SK-N-SH (cell line): ENCODE results near the gene NAA20.

Experiments used
- CTCF ChIP-seq: fragments of 200-600 bp; sonication (generic); IDR thresholded peaks from 2 replicates; pipeline ENCODE4 v1.6.1; 2017; ENCODE audit warnings: antibody characterized with exemption, mild to moderate bottlenecking, moderate library complexity
- FOSL2 ChIP-seq: IDR thresholded peaks from 2 replicates; pipeline ENCODE4 v1.4.0; 2012; ENCODE audit warnings: low read depth, mild to moderate bottlenecking, moderate library complexity, borderline replicate concordance
- FOXM1 ChIP-seq: IDR thresholded peaks from 2 replicates; pipeline ENCODE4 v1.4.0; 2012; ENCODE audit warnings: low read depth, mild to moderate bottlenecking
- GABPA ChIP-seq: IDR thresholded peaks from 2 replicates; pipeline ENCODE4 v1.4.0; 2012; ENCODE audit warnings: low read depth, mild to moderate bottlenecking
- RCOR1 ChIP-seq: fragments of 150-350 bp; IDR thresholded peaks from 2 replicates; pipeline ENCODE4 v1.6.1; 2017; ENCODE audit warnings: antibody characterized with exemption, low read length

- TF ChIP-seq FOXM1 (no peak), CTCF (no peak), GABPA (no peak), RCOR1 (no peak), FOSL2 (no peak)
These were observed 38.5 kb upstream of the NAA20 start for GRCh38 chr20:19978511-19979210.
